Dendritic cell treated with granulocyte-macrophage colony-stimulating factor and Interleukin-4, amounts not matched to agents 40 ng/mL and 50 ng/mL, for 4 days (primary cell): ENCODE results near the gene CCDC136.

Experiments
- H3K27ac Mint-ChIP-seq: one replicate; pipeline ENCODE4 v1.8.0; 2022; ENCODE audit warnings: mild to moderate bottlenecking, mixed read lengths
- H3K27me3 Mint-ChIP-seq: one replicate; pipeline ENCODE4 v1.8.0; 2022; ENCODE audit warnings: mild to moderate bottlenecking, mixed read lengths
- H3K36me3 Mint-ChIP-seq: one replicate; pipeline ENCODE4 v1.8.0; 2022; ENCODE audit warnings: low read depth, mixed read lengths
- H3K4me1 Mint-ChIP-seq: one replicate; pipeline ENCODE4 v1.8.0; 2022; ENCODE audit warnings: low read depth, mixed read lengths
- H3K4me3 Mint-ChIP-seq: one replicate; pipeline ENCODE4 v1.8.0; 2022; ENCODE audit warnings: mild to moderate bottlenecking, moderate library complexity, mixed read lengths
- H3K9me3 Mint-ChIP-seq: one replicate; pipeline ENCODE4 v1.8.0; 2022; ENCODE audit warnings: mixed read lengths
- intact Hi-C: fragments of 100-400 bp; cut with micrococcal nuclease; formaldehyde crosslinking; loops from one replicate; pipeline ENCODE4 v1.15.0; 2022

Gene CCDC136

DNA sequence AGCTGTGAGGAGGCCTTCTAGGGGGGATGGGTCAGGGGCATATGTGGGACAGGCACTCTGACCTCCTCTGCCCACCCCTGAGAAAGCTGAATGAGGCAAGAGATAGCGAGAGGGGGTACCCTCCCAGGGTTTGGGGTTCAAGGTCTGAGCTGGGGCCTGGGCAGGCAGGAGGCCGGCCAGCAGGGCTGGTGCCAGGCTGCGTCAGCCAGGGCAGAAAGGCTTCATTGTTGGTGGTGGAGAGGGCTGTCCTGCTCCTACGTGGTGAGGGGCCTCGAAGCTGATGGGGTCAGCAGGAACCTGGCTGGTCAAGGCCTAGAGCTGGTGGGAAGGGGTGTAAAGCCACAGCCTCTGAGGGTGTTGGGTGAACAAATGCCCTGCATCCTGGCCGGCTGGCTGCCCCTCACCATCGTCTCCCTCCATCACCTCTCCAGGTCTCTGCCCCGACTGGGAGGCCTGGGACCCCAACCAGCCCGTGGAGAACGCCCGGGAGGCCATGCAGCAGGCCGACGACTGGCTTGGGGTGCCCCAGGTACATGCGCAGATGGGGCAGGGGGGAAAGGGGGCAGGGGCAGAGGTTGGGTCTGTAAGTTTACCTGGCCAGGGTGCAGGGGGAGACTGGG lies 45.1 kb downstream of the CCDC136 start:
- Mint-ChIP-seq H3K4me1 (peaks cover 21% of the 10 kb centered on the region), H3K9me3 (no peaks in the 10 kb centered on the region), H3K27ac (no peak overlapping the region), H3K27me3 (peaks cover 36% of the 10 kb centered on the region), H3K36me3 (no peaks in the 10 kb centered on the region), H3K4me3 (no peak overlapping the region)
- intact Hi-C loops: no loop called here

DNA sequence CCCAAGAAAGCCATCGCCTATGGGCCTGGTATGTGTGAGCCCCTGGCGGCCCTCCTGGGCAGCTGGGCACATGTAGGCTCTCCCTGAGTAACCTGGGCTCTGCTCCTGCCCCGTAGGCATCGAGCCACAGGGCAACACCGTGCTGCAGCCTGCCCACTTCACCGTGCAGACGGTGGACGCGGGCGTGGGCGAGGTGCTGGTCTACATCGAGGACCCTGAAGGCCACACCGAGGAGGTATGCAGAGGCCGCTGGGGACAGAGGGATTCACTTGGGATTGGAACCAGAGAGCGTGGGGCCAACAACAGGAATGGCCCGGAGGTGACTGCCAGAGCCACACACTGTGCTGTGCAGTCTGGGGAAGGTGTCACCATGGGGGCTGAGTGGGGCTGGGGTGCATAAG lies 45.8 kb downstream of the CCDC136 start:
- Mint-ChIP-seq H3K27me3 (peaks cover 30% of the 10 kb centered on the region), H3K9me3 (no peaks in the 10 kb centered on the region), H3K4me1 (peaks cover 19% of the 10 kb centered on the region), H3K36me3 (no peaks in the 10 kb centered on the region), H3K27ac (no peak overlapping the region), H3K4me3 (no peak overlapping the region)
- intact Hi-C loops: no loop called here

DNA sequence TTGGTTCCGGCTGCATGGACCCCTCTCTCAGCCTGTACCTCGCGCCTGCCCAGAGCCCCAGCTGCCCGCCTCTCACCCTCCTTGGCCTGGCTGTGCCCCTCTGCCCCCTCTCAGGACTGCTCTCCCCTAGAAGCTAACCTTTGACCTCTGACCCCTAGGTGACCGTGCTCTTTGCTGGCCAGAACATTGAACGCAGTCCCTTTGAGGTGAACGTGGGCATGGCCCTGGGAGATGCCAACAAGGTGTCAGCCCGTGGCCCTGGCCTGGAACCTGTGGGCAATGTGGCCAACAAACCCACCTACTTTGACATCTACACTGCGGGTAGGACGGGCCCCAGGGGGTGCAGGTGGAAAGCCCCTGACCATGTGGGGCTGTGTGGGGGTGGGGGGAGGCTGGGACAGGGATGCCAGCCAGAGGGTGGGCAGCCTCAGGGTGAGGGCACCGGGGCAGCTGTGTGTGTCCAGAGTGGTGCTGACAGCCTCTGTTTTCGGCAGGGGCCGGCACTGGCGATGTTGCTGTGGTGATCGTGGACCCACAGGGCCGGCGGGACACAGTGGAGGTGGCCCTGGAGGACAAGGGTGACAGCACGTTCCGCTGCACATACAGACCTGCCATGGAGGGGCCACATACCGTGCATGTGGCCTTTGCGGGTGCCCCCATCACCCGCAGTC lies 46.5 kb downstream of the CCDC136 start:
- intact Hi-C loops: no loop called here
- H3K27ac Mint-ChIP-seq: no peak overlapping the region
- peaks cover 11% of the 10 kb centered on the region for H3K4me1 Mint-ChIP-seq
- H3K9me3 Mint-ChIP-seq: no peaks in the 10 kb centered on the region
- no peaks in the 10 kb centered on the region for H3K36me3 Mint-ChIP-seq
- no peak overlapping the region for H3K4me3 Mint-ChIP-seq
- peaks cover 23% of the 10 kb centered on the region for H3K27me3 Mint-ChIP-seq

DNA sequence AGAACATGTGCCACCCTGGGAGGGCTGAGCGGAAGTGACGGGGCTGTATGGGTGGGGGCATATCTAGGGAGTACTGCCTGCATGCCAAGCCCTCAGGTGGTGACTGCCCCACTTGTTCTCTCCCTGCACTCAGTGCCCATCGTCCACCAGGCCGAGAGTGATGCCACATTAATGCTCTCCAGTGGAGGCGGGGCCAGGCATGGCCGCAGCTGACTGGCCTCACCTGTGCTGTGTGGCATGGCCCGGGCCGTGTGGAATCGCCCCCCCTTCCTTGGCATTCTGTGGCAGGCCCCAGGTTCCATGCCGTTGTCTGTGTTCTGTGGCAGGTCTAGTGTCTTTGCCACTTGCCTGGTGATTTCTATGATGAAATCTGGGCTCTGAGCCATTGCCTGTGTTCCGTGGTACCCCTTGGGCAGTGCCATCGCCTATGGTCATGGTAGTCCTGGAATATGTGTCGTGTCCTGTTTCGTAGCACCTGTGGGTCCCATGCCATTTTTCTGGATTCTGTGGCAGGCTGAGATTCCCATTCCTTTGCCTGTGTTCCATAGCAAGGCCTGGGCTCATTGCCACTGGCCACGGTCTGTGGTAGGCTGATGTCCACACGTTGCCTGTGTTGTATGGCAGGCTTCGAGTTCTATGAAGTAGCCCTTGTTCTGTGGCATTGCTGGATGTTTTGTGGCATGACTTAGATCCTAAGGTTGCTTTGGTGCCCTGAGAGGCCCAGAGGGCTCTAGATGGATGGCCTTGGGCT lies 47.4 kb downstream of the CCDC136 start:
- no peaks in the 10 kb centered on the region for H3K36me3 Mint-ChIP-seq
- peaks cover 14% of the 10 kb centered on the region for H3K27me3 Mint-ChIP-seq
- H3K9me3 Mint-ChIP-seq: no peaks in the 10 kb centered on the region
- intact Hi-C loops: no loop called here
- H3K4me1 Mint-ChIP-seq: peaks cover 6% of the 10 kb centered on the region
- no peak overlapping the region for H3K4me3 Mint-ChIP-seq
- no peak overlapping the region for H3K27ac Mint-ChIP-seq

DNA sequence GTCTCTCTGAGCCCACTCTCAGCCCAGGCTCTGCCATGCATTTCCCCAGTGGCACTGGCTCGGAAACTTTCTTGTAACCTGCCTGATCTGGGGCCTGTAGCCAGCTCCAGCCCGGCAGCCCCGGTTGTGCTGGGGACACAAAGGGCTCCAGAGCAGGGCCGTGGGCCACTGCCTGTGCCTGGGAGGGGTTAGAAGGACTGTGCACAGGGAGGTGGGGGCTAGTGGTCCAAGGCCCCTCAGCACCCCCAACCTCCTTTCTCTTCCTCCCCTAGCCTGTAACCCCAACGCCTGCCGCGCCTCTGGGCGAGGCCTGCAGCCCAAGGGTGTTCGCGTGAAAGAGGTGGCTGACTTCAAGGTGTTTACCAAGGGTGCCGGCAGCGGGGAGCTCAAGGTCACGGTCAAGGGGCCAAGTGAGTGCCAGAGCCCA lies 48.0 kb downstream of the CCDC136 start:
- Mint-ChIP-seq H3K27me3 (peaks cover 10% of the 10 kb centered on the region), H3K9me3 (no peaks in the 10 kb centered on the region), H3K27ac (no peak overlapping the region), H3K4me3 (no peak overlapping the region), H3K4me1 (peaks cover 6% of the 10 kb centered on the region), H3K36me3 (no peaks in the 10 kb centered on the region)
- intact Hi-C loops: loop anchor here (5.0 kb wide), 1 partner anchor 43 kb away; no protein-coding TSS in a partner anchor

DNA sequence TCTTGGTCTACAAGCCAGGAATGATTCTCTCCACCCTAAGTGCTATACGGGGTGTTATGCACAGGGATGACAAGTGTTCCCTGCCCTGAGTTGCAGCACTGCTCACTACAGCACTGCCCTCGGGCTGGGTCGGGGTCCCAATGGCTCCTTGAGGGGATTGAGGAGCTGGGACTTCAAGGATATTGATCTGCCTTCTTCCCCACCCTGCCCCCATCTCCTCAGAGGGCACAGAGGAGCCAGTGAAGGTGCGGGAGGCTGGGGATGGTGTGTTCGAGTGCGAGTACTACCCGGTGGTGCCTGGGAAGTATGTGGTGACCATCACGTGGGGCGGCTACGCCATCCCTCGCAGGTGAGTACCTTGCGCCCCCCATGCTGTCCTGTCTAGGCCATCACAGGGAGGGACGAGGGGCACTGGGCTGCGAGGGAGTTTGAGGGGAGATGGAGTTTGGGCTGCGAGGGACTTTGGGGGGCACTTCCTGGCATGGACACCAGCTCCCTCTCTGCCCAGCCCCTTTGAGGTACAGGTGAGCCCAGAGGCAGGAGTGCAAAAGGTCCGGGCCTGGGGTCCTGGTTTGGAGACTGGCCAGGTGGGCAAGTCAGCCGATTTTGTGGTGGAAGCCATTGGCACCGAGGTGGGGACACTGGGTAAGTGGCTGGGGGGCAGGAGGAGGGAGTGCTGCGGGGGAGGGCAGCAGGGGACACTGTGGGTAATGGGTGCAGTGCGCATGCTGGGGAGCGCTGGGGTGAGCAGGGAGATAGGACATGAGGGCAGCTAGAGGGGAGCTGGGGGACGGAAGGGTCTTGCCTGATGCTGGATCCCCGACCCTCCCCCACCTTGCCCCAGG lies 48.8 kb downstream of the CCDC136 start:
- Mint-ChIP-seq H3K27me3 (peaks cover 4% of the 10 kb centered on the region), H3K9me3 (no peaks in the 10 kb centered on the region), H3K4me1 (peaks cover 6% of the 10 kb centered on the region), H3K36me3 (no peaks in the 10 kb centered on the region), H3K4me3 (no peak overlapping the region), H3K27ac (no peak overlapping the region)
- intact Hi-C loops: loop anchor here (5.0 kb wide), 1 partner anchor 42 kb away; no protein-coding TSS in a partner anchor

DNA sequence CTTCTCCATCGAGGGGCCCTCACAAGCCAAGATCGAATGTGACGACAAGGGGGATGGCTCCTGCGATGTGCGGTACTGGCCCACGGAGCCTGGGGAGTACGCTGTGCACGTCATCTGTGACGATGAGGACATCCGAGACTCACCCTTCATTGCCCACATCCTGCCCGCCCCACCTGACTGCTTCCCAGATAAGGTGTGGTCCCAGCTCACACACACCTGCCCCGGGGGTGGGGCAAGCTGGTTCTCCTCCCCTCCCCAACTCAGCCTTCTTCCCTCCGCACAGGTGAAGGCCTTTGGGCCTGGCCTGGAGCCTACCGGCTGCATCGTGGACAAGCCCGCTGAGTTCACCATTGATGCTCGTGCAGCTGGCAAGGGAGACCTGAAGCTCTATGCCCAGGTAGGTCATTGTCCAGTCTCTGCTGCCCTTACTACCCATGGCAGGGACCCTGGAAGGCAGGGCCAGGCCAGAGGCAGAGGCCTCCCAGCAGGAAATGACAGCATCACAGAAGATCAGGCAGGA lies 49.5 kb downstream of the CCDC136 start:
- peaks cover 3% of the 10 kb centered on the region for H3K27me3 Mint-ChIP-seq
- no peaks in the 10 kb centered on the region for H3K9me3 Mint-ChIP-seq
- no peak overlapping the region for H3K27ac Mint-ChIP-seq
- H3K36me3 Mint-ChIP-seq: no peaks in the 10 kb centered on the region
- no peak overlapping the region for H3K4me3 Mint-ChIP-seq
- H3K4me1 Mint-ChIP-seq: peaks cover 6% of the 10 kb centered on the region
- intact Hi-C loops: loop anchor here (5.0 kb wide), 1 partner anchor 41 kb away; no protein-coding TSS in a partner anchor

DNA sequence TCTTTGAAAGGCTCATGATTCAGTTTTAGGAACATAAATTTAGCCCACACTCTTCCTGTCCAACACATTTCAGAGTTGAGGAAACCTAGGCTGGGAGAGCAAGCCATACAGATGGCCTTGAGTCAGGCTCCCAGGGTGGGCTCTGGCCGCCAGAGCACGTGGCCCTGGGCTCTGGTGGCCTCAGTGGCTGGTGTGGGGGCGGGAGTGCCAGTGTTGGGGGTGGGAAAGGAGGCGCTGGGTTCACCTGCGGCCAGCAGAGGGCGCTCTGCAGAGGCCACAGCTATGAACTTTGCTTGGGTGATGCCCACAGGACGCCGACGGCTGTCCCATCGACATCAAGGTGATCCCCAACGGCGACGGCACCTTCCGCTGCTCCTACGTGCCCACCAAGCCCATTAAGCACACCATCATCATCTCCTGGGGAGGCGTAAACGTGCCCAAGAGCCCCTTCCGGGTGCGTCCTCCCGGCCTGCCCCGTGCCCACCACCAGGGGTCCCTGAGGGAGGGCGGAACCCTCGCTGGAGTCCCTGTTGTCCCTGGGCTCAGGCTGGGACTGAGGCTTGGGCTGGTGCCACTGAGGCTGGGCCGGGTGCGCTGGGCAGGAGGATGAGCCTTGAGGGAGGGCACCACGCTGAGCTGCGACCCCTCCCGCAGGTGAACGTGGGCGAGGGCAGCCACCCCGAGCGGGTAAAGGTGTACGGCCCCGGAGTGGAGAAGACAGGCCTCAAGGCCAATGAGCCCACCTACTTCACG lies 50.3 kb downstream of the CCDC136 start:
- H3K36me3 Mint-ChIP-seq: no peaks in the 10 kb centered on the region
- no peak overlapping the region for H3K4me3 Mint-ChIP-seq
- H3K4me1 Mint-ChIP-seq: peaks cover 6% of the 10 kb centered on the region
- peaks cover 3% of the 10 kb centered on the region for H3K27me3 Mint-ChIP-seq
- no peak overlapping the region for H3K27ac Mint-ChIP-seq
- no peaks in the 10 kb centered on the region for H3K9me3 Mint-ChIP-seq
- intact Hi-C loops: loop anchor here (5.0 kb wide), 1 partner anchor 40 kb away; no protein-coding TSS in a partner anchor

DNA sequence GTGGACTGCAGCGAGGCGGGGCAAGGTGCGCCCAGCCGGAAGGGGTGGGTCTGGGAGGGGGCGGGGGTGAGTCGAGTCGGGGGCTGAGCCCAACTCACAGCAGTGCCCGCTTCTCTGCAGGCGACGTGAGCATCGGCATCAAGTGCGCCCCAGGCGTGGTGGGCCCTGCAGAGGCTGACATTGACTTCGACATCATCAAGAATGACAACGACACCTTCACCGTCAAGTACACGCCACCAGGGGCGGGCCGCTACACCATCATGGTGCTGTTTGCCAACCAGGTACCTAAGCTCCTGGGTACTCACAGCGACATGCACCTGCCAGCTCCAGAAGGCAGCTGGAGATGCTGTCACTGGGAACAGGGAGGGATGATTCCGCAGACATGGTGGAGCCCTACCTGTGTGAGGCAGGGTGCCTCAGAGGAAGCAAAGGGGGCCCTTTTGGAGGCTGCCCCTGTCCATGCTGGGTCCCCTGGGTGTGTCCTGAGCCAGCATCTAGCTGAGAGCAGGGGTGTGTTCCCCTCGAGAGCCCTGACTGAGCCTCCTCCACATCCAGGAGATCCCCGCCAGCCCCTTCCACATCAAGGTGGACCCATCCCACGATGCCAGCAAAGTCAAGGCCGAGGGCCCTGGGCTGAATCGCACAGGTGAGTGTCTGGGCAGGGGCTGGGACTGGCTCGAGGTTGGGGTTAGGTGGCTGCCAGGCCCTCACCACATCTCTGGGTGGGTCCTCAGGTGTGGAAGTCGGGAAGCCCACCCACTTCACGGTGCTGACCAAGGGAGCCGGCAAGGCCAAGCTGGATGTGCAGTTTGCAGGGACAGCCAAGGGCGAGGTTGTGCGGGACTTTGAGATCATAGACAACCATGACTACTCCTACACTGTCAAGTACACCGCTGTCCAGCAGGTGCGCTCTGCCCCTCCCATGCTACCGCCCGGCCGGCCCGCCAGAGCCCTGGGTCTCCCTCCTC lies 51.2 kb downstream of the CCDC136 start:
- Mint-ChIP-seq H3K36me3 (no peaks in the 10 kb centered on the region), H3K4me3 (no peak overlapping the region), H3K27ac (no peak overlapping the region), H3K27me3 (peaks cover 3% of the 10 kb centered on the region), H3K9me3 (no peaks in the 10 kb centered on the region), H3K4me1 (peaks cover 6% of the 10 kb centered on the region)
- intact Hi-C loops: loop anchor here (5.0 kb wide), 1 partner anchor 39 kb away; no protein-coding TSS in a partner anchor

DNA sequence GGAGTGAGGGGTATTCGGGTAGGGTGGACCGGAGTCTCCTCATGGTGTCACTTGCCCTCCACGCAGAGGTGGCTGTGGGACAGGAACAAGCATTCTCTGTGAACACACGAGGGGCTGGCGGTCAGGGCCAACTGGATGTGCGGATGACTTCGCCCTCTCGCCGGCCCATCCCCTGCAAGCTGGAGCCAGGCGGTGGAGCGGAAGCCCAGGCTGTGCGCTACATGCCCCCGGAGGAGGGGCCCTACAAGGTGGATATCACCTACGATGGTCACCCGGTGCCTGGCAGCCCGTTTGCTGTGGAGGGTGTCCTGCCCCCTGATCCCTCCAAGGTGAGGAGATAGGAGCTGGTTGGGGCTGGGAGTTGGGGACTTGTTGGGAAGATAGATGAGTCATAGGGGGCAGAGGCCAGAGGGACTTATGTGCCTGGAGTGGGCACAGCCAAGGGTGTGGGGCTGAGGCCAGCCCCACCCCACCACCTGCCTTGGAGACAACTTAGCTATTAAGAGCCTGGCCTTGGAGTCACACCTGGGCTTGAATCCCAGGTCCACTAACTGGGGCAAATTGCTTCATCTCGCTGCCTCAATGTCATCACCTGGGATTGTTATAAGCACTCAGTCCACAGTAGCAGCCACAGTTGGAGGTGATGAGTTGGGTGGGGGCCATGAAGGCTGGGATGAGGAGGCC lies 52.3 kb downstream of the CCDC136 start:
- H3K9me3 Mint-ChIP-seq: no peaks in the 10 kb centered on the region
- peaks cover 4% of the 10 kb centered on the region for H3K27me3 Mint-ChIP-seq
- no peaks in the 10 kb centered on the region for H3K36me3 Mint-ChIP-seq
- H3K27ac Mint-ChIP-seq: no peak overlapping the region
- no peak overlapping the region for H3K4me3 Mint-ChIP-seq
- intact Hi-C loops: loop anchor here (5.0 kb wide), 1 partner anchor 38 kb away; no protein-coding TSS in a partner anchor
- peaks cover 6% of the 10 kb centered on the region for H3K4me1 Mint-ChIP-seq

DNA sequence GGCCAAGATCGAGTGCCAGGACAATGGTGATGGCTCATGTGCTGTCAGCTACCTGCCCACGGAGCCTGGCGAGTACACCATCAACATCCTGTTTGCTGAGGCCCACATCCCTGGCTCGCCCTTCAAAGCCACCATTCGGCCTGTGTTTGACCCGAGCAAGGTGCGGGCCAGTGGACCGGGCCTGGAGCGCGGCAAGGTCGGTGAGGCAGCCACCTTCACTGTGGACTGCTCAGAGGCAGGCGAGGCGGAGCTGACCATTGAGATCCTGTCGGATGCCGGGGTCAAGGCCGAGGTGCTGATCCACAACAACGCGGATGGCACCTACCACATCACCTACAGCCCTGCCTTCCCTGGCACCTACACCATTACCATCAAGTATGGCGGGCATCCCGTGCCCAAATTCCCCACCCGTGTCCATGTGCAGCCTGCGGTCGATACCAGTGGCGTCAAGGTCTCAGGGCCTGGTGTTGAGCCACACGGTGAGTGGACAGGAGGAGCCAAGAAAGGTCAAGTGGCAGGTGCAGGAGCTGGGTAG lies 53.1 kb downstream of the CCDC136 start:
- H3K4me1 Mint-ChIP-seq: peaks cover 6% of the 10 kb centered on the region
- intact Hi-C loops: loop anchor here (5.0 kb wide), 1 partner anchor 37 kb away; no protein-coding TSS in a partner anchor

More for the DNA sequence above, 53.1 kb downstream of the CCDC136 start:
- H3K27ac Mint-ChIP-seq: no peak overlapping the region
- no peaks in the 10 kb centered on the region for H3K9me3 Mint-ChIP-seq
- no peak overlapping the region for H3K4me3 Mint-ChIP-seq
- H3K36me3 Mint-ChIP-seq: no peaks in the 10 kb centered on the region
- H3K27me3 Mint-ChIP-seq: peaks cover 5% of the 10 kb centered on the region
